Hematopoietic multipotent progenitor cell treated with erythropoietin and hydrocortisone succinate and interleukin-3 and kit ligand, for 6 days (in vitro differentiated cells): ENCODE measurements around the gene ZCCHC2.

Experiments used
- DNase-seq: peaks from one replicate; pipeline ENCODE4 v3.0.0-alpha.2; 2015

ZCCHC2 gene

DNA sequence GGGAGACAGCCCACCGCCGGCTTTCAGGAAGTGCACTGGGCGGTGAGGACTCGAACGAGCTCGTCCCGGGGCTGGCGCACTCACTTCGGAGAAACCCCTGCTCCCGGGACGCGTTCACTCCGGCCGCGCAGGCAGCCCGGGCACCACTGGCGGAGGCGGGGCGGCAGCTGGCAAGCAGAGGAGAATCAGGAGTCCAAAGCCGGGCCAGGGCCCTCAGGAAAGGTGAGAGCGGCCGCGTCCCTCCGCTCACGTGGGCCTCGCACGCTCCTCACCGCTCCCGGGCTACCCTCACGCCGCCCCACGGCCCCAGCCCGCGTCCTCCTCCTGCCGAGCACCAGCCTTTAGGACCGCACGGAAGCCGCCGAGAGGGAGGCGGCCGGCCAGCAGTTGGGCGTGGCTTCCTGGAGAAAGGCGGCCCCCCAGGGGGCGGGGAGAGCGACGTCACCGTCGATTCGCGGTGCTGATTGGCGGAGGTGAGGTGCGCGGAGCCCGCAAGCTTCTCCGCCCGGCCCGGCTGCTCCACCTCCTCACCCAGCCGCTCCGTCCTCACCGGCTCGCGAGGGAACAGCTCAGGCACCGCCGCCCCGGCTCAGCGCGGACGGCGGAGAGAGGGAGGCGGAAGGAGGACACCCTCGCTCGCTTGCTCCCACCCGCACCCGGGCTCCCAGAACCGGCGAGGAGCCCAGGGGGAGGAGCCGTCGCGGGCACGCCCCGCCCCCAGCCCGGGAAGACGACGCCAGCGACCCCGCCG is at the start of gene ZCCHC2:
Gene ZCCHC2 (plus strand): TSS at position 522 of the 751 bp plus-strand sequence. CDS start 400 bp downstream, outside the sequence.
- peak; percentile 97 for DNase-seq

DNA sequence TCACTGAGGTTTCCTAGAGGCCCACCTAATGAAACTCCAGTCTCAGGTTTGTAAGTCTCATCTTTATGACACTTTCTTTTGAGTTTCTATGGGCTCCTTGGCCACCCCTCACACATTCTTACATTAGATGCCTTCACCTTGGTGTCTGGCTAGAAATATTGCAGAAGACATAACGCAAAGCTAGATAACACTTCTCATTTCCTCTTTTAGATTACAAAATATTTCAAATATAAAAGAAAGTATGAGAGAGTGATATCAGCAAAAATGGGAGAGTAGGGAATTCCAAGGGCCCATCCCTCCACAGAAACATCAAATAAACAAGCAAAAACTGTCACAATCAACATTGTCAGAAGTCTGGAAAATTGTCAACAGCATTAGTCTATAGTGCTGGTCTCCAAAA is 43.3 kb upstream of the ZCCHC2 start:
- no peak for DNase-seq

DNA sequence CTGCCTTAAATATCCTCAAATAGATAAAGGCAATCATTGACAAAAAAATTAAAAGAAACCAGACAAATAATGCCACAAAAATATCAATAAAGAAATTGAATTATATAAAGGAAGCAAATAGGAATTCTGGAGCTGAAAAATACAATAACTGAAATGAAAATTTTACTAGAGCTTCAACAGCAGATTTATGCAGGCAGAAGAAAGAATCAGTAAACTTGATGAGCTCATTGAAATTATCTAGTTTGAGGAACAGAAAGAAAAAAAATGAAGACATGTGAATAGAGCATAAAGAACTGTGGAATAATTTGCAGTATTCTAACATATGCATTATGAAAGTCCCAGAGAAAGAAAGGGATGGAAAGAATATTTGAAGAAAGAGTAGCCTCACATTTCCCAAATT is 41.9 kb upstream of the ZCCHC2 start:
- DNase-seq: no peak

DNA sequence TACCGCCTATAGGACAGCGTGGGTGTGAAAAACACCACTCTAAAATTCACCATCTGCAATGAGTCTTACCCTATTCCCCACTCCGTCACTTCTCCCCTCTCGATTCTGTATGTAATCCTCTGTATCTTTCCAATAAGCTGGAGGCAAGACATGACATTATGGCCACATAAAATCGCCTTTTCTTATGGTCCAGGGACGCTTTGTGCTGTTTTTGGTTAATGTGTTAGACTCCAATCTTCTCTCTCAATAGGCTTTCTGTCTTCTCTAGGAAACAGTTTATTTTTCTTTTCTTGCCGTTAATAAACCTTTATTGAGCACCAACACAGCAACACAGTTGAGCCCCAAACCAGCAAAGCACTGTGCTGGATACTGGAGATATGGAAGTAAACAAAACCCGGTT is 37.9 kb upstream of the ZCCHC2 start:
- DNase-seq: no peak

DNA sequence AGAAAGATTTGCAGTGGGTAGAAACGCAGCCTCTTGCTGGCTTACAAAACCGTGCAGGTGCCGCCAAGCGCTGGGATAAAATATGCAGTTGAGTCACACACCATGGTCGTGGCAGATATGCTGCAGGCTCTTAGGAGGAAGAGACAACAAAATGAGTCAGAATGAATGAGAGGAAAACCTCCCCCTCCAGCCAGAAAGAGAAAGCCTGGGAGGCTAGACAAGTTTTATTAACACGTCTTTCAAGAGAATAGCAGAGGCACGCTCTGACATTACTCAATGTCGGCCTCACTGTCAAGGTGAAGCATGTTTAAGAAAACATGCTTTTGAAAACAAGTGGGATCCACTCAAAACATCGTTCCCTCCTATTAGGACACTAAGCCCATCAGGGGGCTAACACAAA is 37.1 kb upstream of the ZCCHC2 start:
- DNase-seq: no peak

DNA sequence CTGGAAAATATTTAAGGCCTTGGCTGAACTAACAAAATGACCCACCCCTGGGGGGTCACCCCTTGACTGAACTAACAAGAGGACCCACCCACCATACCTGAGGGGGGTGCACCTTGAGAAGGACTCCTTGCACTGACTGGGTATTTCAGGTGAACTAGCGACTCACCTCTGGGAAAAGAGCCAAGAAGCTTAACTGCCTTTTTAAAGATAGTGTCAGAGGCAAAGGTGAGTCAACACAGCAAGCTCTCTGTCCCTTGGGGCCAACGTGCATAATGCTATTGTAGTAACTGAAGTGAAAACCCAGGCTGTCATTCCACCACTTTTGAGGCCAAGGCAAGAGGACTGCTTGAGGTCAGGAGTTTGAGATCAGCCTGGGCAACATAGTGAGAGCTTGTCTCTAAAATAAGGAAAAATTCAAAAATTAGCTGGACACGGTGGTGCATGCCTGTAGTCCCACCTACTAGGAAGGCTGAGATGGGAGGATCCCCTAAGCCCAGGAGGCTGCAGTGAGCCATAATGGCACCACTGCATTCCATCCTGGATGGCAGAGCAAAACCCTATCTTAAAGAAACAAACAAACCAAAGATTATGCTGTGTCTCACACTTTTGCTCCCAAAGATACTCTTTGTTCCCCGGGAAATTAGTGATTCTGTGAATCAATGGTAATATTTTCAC is 36.4 kb upstream of the ZCCHC2 start:
- no peak for DNase-seq

DNA sequence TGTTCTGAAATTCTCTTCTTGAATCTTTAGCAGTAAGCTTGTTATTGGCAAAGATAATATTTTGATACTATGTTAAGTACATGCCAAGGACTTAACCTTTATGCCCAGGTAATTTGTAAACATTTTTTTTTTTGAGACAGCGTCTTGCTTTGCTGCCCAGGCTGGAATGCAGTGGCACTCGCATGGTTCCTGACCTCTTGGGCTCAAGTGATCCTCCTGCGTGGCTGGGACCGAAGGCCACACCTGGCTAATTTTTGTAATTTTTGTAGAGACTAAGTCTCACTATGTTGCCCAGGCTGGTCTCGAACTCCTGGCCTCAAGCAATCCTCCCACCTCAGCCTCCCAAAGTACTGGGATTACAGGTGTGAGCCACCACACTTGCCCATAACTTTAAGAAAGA is 35.7 kb upstream of the ZCCHC2 start:
- DNase-seq: no peak

DNA sequence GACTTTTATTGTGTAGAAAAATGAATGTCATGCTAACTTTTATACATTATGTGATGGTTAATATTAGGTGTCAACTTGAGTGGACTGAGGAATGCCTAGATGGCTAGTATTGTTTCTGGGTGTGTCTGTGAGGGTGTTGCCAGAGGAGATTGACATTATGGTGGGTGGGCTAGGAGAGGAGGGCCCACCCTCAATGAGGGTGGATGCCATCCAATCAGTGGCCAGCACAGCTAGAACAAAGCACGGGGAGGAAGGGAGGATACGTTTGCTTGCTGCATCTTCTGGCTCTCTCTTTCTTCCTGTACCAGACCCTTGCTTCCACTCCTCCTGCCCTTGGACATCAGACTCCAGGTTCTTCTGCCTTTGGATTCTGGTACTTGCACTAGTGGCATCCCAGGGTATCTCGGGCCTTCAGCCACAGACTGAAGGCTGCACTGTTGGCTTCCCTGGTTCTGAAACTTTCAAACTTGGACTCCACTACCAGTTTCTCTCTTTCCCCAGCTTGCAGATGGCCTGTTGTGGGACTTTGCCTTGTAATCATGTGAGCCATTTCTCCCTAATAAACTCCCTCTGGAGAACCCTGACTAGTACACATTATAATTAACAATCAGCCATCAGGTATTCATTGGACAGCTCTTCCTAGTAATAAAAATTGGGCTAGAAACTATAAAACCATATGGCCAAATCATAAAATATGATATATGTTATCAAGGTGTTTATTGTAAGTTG is 31.7 kb upstream of the ZCCHC2 start:
- DNase-seq: no peak

DNA sequence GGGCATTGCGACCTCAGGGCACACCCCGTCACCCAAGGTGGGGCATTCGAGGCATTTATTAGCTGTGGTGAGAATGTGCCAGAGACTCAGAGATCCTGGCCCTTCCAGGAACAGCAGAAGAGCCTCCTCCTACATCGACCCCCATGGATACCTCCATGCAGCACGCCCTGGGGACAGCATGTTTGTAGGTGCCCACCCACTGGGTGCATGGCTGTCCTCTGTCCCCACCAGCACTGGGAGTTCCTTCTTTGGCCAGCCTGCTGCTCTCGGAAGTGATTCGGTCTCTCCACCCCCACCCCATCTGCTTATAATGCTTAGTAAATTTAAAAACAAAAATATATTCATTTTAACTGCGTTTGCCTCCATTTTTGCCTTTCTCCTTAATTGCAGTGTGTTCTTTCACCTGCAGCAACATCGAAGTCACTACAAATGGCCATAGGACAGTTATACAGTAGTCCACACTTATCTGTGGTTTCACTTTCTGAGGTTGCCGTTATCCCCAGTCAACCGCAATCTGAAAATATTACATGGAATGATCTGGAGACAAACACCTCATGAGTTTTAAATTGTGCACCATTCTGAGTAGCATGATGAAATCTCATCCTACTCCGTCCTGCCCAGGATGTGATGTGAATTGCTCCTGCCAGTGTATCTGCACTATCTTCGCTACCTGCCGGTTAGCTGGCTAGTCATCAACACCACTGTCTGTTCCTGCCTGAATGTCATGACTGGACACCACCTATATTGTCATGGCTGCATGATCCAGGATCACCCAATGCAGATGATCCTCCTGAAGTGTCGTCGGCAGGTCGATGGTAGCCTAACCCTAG is 29.6 kb upstream of the ZCCHC2 start:
- no peak for DNase-seq

DNA sequence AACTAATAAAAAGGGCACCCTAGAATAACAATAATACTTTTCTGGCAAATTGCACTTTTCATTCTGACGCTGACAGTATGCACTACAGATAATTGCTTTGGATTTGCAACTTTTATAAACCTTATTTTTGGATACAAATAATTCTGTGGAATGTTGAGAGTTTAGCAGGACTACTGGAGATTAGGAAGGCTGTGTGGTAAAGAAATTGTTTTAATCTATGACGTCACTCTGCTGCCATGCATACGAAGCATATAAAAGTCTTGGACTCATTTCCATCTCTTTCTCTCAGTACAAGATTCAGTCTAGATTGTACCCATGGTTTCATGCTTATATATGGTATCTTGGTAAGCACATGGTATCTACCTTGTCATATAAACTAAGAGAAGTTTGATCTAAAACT is 28.1 kb upstream of the ZCCHC2 start:
- DNase-seq: no peak

DNA sequence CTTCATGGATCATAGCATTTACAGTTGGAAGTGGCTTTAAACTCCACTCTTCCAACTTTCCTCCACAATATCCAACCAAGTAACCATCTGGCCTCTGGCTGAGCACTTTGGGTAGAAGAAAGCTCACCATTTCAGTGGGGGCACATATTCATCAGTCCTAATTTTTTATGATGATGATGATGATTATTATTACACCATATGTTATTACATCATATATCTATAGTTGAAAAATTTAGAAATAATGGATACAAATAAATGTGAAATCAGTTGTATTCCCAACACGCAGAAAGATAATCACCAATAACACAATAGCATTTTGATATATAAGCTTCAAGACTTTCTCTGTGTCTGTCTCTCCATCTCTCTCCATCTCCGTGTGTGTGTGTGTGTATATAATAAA is 26.6 kb upstream of the ZCCHC2 start:
- DNase-seq: no peak

DNA sequence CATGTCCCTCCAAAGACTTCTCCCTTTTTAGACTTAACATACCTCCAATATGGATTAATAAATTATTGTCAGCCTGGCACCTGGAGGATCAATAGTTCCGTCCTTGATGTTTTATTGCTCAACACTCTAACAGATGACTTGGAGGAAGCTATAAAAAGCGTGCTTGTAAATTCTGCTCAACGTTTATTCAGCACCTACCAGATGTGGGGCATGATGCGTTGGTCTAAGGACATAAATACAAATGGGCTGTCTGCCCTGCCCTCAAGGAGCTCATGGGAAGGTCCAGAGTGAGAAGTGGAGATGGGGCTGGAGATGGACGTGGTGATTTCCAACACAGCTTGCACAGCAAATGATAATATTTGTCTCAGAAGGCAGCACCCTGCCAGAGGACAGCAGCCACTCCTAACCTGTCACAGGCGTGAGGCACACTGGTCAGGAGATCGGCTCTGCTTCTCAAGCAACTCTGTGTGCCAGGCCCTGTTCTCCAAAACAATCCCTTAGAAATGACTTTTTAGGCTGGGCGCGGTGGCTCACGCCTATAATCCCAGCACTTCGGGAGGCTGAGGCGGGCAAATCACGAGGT is 25.5 kb upstream of the ZCCHC2 start:
- DNase-seq: no peak

DNA sequence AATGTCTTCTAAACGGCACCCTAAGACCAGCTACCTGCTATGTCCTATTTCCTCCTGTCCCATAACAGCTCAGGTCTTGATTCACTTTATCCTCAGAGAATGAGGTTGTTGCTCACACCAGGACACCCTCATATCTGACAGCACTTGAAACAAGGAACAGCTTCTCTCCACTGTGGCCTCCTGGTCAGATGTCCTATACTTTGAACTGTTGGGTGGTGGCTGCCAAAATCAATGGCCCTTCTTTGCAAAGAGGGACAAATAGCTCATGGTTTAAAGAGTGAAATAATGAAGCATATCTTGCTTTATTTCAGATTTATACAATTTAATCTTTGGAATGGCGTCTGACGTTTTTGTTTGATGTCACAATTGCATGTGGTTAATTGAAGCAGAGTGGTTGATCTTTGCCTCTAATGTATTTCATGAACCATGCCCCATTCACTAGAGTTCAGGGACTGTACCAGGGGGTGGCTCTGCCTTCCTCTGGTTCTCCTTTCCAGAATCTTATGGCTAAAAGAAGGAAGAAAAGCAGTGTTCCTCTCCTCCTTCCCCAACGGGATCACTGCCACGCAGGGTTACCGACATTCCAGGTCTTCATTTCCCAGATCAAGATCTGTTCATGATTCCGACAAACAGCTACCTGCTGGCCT is 24.1 kb upstream of the ZCCHC2 start:
- DNase-seq: no peak

DNA sequence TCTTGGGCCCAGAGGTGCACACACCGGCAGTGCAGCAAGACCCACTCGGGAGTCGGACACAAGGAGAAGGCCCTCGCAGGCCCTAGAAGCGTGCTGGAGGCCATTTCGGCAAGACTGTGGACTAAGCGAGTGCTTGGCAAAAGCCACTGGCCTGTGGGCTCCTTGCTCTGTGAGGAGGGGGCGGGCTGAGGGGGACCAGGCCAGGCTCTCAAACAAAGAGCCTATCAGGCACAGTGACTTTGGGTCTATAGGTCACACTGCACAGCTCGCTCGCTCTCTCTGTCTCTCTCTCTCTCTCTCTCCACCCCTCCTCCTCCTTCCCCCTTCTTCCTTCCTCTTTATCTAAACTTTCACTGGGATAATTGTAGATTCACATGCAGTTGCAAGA is 23.6 kb upstream of the ZCCHC2 start:
- peak; percentile 30 for DNase-seq

DNA sequence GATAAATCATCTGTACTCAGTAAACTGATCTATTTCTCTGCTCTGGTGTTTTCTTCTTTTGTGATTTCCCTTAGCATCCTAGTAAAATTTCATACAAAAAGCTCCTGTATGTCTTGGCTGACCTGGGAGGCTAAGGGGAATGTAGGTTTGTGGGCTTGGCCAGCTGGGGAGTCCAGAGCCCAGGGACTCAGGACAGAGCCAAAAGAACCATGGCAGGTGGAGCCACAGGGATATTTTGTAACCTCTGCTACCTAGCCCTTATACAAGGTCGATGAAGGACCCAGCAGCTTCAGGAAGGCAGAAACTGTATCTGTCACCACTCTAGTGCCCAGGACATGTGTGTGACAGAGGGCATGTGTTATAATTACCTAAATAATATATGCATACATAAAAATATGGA is 22.7 kb upstream of the ZCCHC2 start:
- DNase-seq: no peak

DNA sequence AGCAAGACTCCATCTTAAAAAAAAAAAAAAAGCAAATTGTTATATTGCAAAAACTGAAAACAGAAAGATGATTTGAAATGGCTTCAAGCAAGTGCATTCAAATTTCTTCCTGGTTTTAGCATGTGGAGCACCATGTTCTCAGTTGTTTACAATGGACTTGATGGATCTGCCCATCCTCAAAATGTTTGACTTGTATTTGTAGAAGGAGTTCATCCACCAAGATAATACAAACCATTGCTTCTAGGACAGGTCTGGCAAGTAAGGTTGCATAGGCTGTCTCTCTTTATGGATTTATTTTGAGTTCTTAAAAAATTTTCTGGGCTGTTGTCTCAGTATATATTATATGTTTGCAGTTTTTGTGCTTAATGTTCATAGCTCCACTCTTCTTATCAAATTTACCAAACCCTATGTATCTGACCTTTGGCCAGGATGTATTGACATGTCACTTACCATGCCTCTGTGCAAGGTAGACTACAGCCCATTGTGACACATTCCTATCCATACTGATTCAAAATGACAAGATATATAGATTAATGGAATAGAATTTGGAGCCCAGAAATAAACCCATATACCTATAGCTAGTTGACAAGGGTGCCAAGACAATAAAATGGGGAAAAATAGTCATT is 21.7 kb upstream of the ZCCHC2 start:
- DNase-seq: no peak

DNA sequence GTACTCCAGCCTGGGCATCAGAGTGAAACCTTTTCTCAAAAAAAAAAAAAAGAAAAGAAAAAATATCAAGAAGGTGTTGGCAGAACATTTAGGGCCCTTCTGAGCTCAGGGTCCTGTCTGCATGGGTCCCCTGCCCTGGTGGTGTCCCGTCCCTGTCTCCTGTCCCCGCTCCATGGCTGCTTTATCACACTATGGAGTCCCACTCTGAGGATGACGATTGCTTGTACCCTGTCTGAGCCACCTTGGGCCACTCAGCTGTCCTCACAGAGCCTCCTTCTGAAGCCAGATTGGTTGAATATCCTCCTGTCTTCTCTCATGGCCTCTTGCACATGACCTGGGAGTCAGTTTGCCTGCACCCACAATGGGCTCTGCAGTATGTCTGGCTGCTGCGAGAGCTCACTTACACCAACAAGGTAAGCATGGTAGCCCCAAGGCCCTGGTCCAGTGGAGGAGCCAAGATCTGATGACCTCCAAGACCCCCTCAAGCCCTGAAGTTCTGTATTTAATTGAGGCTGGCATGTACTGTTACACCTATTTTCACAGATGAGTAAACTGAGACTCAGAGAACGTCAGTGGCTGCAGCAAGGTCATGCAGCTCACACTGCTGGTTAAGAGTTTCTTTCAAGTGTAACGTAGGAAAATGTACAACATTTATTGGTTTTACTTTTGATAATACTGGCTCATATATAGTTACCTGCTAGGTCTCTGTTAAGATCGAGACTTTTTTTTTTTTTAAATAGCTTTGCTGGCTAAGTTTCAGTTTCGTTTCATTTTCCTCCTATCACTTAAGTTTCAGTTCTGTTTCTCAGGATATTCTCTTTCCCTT is 16.9 kb upstream of the ZCCHC2 start:
- peak; percentile 72 for DNase-seq

DNA sequence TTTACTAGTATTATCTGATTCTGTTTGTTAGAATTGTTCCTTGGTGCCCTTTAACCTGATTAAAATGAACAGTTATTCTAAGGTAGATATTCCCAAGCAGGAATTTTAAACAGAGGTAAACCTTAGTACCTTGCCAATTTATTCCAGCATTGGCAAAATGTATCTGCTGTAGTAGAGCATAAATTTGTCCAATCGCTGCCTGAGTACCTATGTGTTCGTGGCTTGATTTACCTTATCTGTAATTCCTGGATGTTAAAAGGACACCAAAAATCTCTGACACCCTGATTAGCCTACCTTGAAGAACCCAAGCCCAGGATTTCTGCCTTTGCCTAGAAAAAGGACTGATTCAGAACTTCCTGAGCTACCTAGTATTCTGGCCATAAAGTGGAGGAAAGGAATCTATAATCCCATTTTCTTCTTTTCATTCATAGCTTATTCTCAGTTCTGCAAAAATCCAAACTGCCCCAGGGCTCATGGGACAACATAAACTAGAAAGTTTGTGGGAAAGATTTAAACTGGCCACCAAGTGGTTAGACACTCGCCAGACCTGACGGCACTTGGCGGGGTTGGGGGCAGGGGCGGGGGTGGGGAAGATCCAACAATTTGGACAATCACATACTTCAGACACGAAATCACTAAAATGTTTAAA is 16.2 kb upstream of the ZCCHC2 start:
- DNase-seq: peak; percentile 31

DNA sequence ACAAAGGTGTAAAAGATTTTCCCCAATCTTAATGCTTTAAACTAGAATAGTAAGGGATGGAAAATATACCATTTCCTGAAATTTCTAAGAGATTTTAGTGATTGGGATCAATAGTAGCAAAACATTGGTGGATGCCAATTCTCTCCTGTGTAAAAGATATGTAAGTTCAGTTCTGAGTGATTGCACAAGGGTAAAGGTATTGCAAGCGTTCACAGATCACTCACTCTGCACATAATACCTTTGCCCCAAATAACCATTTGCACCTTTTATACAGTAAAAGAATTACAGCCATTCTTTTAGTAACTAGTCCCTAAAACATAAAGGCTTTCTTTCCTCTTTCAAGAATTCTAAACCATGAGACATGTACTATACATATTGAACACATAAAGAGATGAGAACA is 13.0 kb upstream of the ZCCHC2 start:
- no peak for DNase-seq

DNA sequence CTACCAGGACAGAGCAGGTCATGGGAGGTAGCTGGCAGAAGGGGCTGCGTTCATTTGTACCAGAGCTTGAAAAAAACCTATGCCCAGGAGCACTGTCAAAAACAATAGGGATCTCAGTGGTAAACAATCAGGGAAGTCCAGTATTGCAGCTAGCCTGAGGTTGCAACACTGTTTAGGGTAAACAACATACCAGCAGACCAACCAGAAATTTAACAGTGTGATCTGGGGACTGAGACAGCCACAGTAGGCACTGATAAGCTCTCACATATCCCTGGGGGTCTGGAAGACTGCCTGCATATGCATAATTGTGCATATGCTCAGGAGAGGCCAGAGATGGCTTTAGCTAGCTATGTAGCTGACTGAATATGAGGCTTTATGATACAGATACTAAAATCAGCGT is 12.0 kb upstream of the ZCCHC2 start:
- DNase-seq: no peak
